HG03460 (cell line): ENCODE results near the gene ADIPOR2.
"Not testable (repeated sequence)": the region's sequence is repeated elsewhere in the genome, so short reads cannot be mapped to it uniquely, and the experiment has no call there.

Source experiments
- ATAC-seq: cut with Tn5 transposase; IDR thresholded peaks from one replicate; pipeline ENCODE4 v1.9.1; 2021; ENCODE audit not compliant: unreplicated experiment

Gene ADIPOR2

GRCh38 chr12:1663440-1664132 is 27.3 kb upstream of the ADIPOR2 start:
- ATAC-seq, result no peak

- no peak for ATAC-seq
These were observed 25.5 kb upstream of the ADIPOR2 start for GRCh38 chr12:1665366-1665765.

GRCh38 chr12:1666215-1666614 is 24.7 kb upstream of the ADIPOR2 start:
- ATAC-seq, result no peak

GRCh38 chr12:1666685-1667162 is 24.1 kb upstream of the ADIPOR2 start:
- no peak for ATAC-seq

- no peak for ATAC-seq
These were observed 21.9 kb upstream of the ADIPOR2 start for GRCh38 chr12:1668833-1669543.

GRCh38 chr12:1670358-1671268 is 20.3 kb upstream of the ADIPOR2 start:
- ATAC-seq, result no peak

- ATAC-seq, result no peak
These were observed 14.8 kb upstream of the ADIPOR2 start for GRCh38 chr12:1676043-1676442.

GRCh38 chr12:1680804-1681492 is 9.9 kb upstream of the ADIPOR2 start:
- ATAC-seq, result no peak

GRCh38 chr12:1681493-1681807 is 9.4 kb upstream of the ADIPOR2 start:
- no peak for ATAC-seq

- ATAC-seq, result no peak
These were observed 2.7 kb upstream of the ADIPOR2 start for GRCh38 chr12:1688086-1688710.

GRCh38 chr12:1691123-1692007 is 495 bp downstream of the ADIPOR2 start:
- ATAC-seq, result peak; percentile 33

- no peak for ATAC-seq
These were observed 1.4 kb downstream of the ADIPOR2 start for GRCh38 chr12:1692226-1692625.

GRCh38 chr12:1692895-1693610 is 2.2 kb downstream of the ADIPOR2 start:
- no peak for ATAC-seq

GRCh38 chr12:1695097-1695496 is 4.2 kb downstream of the ADIPOR2 start:
- ATAC-seq, result not testable (repeated sequence)

- ATAC-seq, result no peak
These were observed 5.2 kb downstream of the ADIPOR2 start for GRCh38 chr12:1695886-1696670.

GRCh38 chr12:1696800-1697199 is 5.9 kb downstream of the ADIPOR2 start:
- ATAC-seq, result no peak

GRCh38 chr12:1697271-1697670 is 6.4 kb downstream of the ADIPOR2 start:
- ATAC-seq, result no peak

GRCh38 chr12:1698720-1699119 is 7.8 kb downstream of the ADIPOR2 start:
- no peak for ATAC-seq
